GM23338 (cell line): ENCODE measurements around the gene RAB21.

Experiments
- CREB1 ChIP-seq: fragments of 250-450 bp; sonication (Bioruptor Pico); IDR thresholded peaks from 2 replicates; pipeline ENCODE4 v1.5.0; 2020; ENCODE audit warnings: low read depth, mild to moderate bottlenecking, moderate library complexity
- EZH2 ChIP-seq: fragments of 200-600 bp; sonication (generic); IDR thresholded peaks from one replicate; pipeline ENCODE4 v1.8.0; 2017; ENCODE audit warnings: antibody characterized with exemption, mild to moderate bottlenecking, low read depth; ENCODE audit not compliant: unreplicated experiment
- EZH2phosphoT487 ChIP-seq: fragments of 200-600 bp; sonication (generic); IDR thresholded peaks from one replicate; pipeline ENCODE4 v1.8.1; 2018; ENCODE audit warnings: antibody characterized with exemption; ENCODE audit not compliant: unreplicated experiment
- JUNB ChIP-seq: IDR thresholded peaks from one replicate; pipeline ENCODE4 v1.6.1; 2016; ENCODE audit warnings: antibody characterized with exemption; ENCODE audit not compliant: unreplicated experiment
- NANOG ChIP-seq: IDR thresholded peaks from 2 replicates; pipeline ENCODE4 v1.6.1; 2016; ENCODE audit warnings: antibody characterized with exemption, borderline replicate concordance
- POLR2AphosphoS5 ChIP-seq: IDR thresholded peaks from 2 replicates; pipeline ENCODE4 v1.6.1; 2016; ENCODE audit warnings: antibody characterized with exemption, low read depth
- STAT1 ChIP-seq: IDR thresholded peaks from one replicate; pipeline ENCODE4 v1.6.1; 2016; ENCODE audit warnings: antibody characterized with exemption; ENCODE audit not compliant: unreplicated experiment
- ZNF331 ChIP-seq: fragments of 250-450 bp; sonication (Bioruptor Pico); IDR thresholded peaks from 2 replicates; pipeline ENCODE4 v1.5.0; 2020; ENCODE audit warnings: low read depth, mild to moderate bottlenecking, moderate library complexity
- TF ChIP-seq, protein P1 (sequence below), 2 experiments: fragments of 200-600 bp in 1 of 2; sonication (generic) in 1 of 2; conservative IDR thresholded peaks; 2 replicates each; pipeline versions ENCODE4 v1.5.1 to v1.6.1; 2016 to 2017; ENCODE audit warnings: antibody characterized with exemption in 2 of 2, low read depth in 2 of 2, mild to moderate bottlenecking in 2 of 2, moderate library complexity in 1 of 2
- TF ChIP-seq, protein P2 (sequence below): IDR thresholded peaks from 2 replicates; pipeline ENCODE4 v1.6.1; 2016; ENCODE audit warnings: antibody characterized with exemption
- TF ChIP-seq, protein P3 (sequence below): fragments of 250-450 bp; sonication (Bioruptor Pico); IDR thresholded peaks from 2 replicates; pipeline ENCODE4 v1.5.0; 2020; ENCODE audit warnings: mild to moderate bottlenecking, moderate library complexity
- TF ChIP-seq, protein P4 (sequence below): IDR thresholded peaks from one replicate; pipeline ENCODE4 v1.6.1; 2018; ENCODE audit warnings: antibody characterized with exemption; ENCODE audit not compliant: unreplicated experiment

DNA sequence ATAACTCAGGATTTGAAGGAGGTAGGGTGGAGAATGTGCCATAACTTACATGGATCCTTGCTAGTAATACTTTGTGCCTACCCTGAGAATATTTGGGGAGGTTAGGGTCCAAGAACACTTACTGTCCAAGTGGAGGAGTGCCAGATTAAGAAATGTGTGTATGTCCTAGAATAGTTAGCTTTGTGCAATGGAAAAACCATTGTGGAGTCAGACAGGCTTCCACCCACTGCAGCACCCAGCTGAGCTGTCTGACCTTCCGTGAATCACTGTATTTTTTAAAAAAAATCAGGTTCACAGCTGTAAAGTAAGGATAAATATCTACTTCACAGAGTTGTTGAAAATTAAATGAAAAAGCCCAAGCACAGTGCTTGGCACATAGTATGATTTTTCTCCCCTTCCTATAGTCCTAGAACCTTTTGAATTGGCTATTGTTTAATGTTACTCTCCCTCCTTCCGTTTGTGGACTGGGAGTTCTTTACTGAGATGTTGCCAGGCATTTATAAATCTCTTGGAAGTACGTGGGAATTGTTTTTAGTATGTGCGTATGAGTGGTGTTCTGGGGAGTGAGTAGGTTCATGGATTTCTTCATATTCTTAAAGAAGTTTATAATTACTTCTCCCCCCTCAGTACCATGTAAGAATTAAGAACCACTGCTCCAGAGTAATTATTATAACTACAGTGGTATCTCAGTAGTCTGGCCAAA is 9.2 kb downstream of the RAB21 start:
- TF ChIP-seq, protein P1, sequence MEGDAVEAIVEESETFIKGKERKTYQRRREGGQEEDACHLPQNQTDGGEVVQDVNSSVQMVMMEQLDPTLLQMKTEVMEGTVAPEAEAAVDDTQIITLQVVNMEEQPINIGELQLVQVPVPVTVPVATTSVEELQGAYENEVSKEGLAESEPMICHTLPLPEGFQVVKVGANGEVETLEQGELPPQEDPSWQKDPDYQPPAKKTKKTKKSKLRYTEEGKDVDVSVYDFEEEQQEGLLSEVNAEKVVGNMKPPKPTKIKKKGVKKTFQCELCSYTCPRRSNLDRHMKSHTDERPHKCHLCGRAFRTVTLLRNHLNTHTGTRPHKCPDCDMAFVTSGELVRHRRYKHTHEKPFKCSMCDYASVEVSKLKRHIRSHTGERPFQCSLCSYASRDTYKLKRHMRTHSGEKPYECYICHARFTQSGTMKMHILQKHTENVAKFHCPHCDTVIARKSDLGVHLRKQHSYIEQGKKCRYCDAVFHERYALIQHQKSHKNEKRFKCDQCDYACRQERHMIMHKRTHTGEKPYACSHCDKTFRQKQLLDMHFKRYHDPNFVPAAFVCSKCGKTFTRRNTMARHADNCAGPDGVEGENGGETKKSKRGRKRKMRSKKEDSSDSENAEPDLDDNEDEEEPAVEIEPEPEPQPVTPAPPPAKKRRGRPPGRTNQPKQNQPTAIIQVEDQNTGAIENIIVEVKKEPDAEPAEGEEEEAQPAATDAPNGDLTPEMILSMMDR (conservative IDR thresholded peaks at IDR 0.05; ENCODE audit: low read depth in 2 of 2) = no peak
- TF ChIP-seq POLR2AphosphoS5 (no peak), EZH2 (no peak), JUNB (no peak), STAT1 (no peak), NANOG (no peak), EZH2phosphoT487 (no peak), CREB1 (no peak), ZNF331 (no peak)
- TF ChIP-seq, protein P2, sequence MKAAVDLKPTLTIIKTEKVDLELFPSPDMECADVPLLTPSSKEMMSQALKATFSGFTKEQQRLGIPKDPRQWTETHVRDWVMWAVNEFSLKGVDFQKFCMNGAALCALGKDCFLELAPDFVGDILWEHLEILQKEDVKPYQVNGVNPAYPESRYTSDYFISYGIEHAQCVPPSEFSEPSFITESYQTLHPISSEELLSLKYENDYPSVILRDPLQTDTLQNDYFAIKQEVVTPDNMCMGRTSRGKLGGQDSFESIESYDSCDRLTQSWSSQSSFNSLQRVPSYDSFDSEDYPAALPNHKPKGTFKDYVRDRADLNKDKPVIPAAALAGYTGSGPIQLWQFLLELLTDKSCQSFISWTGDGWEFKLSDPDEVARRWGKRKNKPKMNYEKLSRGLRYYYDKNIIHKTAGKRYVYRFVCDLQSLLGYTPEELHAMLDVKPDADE = no peak
- TF ChIP-seq, protein P3, sequence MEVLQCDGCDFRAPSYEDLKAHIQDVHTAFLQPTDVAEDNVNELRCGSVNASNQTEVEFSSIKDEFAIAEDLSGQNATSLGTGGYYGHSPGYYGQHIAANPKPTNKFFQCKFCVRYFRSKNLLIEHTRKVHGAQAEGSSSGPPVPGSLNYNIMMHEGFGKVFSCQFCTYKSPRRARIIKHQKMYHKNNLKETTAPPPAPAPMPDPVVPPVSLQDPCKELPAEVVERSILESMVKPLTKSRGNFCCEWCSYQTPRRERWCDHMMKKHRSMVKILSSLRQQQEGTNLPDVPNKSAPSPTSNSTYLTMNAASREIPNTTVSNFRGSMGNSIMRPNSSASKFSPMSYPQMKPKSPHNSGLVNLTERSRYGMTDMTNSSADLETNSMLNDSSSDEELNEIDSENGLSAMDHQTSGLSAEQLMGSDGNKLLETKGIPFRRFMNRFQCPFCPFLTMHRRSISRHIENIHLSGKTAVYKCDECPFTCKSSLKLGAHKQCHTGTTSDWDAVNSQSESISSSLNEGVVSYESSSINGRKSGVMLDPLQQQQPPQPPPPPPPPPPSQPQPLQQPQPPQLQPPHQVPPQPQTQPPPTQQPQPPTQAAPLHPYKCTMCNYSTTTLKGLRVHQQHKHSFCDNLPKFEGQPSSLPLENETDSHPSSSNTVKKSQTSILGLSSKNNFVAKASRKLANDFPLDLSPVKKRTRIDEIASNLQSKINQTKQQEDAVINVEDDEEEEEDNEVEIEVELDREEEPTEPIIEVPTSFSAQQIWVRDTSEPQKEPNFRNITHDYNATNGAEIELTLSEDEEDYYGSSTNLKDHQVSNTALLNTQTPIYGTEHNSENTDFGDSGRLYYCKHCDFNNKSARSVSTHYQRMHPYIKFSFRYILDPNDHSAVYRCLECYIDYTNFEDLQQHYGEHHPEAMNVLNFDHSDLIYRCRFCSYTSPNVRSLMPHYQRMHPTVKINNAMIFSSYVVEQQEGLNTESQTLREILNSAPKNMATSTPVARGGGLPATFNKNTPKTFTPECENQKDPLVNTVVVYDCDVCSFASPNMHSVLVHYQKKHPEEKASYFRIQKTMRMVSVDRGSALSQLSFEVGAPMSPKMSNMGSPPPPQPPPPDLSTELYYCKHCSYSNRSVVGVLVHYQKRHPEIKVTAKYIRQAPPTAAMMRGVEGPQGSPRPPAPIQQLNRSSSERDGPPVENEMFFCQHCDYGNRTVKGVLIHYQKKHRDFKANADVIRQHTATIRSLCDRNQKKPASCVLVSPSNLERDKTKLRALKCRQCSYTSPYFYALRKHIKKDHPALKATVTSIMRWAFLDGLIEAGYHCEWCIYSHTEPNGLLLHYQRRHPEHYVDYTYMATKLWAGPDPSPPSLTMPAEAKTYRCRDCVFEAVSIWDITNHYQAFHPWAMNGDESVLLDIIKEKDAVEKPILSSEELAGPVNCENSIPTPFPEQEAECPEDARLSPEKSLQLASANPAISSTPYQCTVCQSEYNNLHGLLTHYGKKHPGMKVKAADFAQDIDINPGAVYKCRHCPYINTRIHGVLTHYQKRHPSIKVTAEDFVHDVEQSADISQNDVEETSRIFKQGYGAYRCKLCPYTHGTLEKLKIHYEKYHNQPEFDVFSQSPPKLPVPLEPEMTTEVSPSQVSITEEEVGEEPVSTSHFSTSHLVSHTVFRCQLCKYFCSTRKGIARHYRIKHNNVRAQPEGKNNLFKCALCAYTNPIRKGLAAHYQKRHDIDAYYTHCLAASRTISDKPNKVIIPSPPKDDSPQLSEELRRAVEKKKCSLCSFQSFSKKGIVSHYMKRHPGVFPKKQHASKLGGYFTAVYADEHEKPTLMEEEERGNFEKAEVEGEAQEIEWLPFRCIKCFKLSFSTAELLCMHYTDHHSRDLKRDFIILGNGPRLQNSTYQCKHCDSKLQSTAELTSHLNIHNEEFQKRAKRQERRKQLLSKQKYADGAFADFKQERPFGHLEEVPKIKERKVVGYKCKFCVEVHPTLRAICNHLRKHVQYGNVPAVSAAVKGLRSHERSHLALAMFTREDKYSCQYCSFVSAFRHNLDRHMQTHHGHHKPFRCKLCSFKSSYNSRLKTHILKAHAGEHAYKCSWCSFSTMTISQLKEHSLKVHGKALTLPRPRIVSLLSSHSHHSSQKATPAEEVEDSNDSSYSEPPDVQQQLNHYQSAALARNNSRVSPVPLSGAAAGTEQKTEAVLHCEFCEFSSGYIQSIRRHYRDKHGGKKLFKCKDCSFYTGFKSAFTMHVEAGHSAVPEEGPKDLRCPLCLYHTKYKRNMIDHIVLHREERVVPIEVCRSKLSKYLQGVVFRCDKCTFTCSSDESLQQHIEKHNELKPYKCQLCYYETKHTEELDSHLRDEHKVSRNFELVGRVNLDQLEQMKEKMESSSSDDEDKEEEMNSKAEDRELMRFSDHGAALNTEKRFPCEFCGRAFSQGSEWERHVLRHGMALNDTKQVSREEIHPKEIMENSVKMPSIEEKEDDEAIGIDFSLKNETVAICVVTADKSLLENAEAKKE = no peak
- TF ChIP-seq, protein P4, sequence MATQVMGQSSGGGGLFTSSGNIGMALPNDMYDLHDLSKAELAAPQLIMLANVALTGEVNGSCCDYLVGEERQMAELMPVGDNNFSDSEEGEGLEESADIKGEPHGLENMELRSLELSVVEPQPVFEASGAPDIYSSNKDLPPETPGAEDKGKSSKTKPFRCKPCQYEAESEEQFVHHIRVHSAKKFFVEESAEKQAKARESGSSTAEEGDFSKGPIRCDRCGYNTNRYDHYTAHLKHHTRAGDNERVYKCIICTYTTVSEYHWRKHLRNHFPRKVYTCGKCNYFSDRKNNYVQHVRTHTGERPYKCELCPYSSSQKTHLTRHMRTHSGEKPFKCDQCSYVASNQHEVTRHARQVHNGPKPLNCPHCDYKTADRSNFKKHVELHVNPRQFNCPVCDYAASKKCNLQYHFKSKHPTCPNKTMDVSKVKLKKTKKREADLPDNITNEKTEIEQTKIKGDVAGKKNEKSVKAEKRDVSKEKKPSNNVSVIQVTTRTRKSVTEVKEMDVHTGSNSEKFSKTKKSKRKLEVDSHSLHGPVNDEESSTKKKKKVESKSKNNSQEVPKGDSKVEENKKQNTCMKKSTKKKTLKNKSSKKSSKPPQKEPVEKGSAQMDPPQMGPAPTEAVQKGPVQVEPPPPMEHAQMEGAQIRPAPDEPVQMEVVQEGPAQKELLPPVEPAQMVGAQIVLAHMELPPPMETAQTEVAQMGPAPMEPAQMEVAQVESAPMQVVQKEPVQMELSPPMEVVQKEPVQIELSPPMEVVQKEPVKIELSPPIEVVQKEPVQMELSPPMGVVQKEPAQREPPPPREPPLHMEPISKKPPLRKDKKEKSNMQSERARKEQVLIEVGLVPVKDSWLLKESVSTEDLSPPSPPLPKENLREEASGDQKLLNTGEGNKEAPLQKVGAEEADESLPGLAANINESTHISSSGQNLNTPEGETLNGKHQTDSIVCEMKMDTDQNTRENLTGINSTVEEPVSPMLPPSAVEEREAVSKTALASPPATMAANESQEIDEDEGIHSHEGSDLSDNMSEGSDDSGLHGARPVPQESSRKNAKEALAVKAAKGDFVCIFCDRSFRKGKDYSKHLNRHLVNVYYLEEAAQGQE = no peak
